Liver (tissue), 3 donors: ENCODE data around the gene CARD16.

Source experiments
- GABPA ChIP-seq, 2 donors: IDR thresholded peaks in 1 of 2; conservative IDR thresholded peaks in 1 of 2; 2 replicates each; pipeline ENCODE4 v1.6.1; 2016; ENCODE audit warnings: antibody characterized with exemption in 2 of 2, mild to moderate bottlenecking in 1 of 2, moderate library complexity in 1 of 2
- NR2F2 ChIP-seq: IDR thresholded peaks from 2 replicates; pipeline ENCODE4 v1.6.1; 2016; ENCODE audit warnings: antibody characterized with exemption
- SP1 ChIP-seq: IDR thresholded peaks from 2 replicates; pipeline ENCODE4 v1.6.1; 2018; ENCODE audit warnings: antibody characterized with exemption, mild to moderate bottlenecking
- TAF1 ChIP-seq: conservative IDR thresholded peaks from 2 replicates; pipeline ENCODE4 v1.6.1; 2016; ENCODE audit warnings: antibody characterized with exemption, mild to moderate bottlenecking
- YY1 ChIP-seq: IDR thresholded peaks from 2 replicates; pipeline ENCODE4 v1.6.1; 2016; ENCODE audit warnings: antibody characterized with exemption, mild to moderate bottlenecking
- TF ChIP-seq, protein P1 (sequence below): fragments of 150-350 bp; IDR thresholded peaks from 2 replicates; pipeline ENCODE4 v1.5.1; 2017; ENCODE audit warnings: improper control_type of control experiment, low read depth, low read length; ENCODE audit not compliant: missing input control
- TF ChIP-seq, protein P2 (sequence below): IDR thresholded peaks from 2 replicates; pipeline ENCODE4 v1.6.1; 2016; ENCODE audit warnings: antibody characterized with exemption
- TF ChIP-seq, protein P3 (sequence below): IDR thresholded peaks from 2 replicates; pipeline ENCODE4 v1.6.1; 2016; ENCODE audit warnings: antibody characterized with exemption
- TF ChIP-seq, protein P4 (sequence below): IDR thresholded peaks from 2 replicates; pipeline ENCODE4 v1.6.1; 2016; ENCODE audit warnings: antibody characterized with exemption
- donor health status: healthy.
- donor health status: healthy.

DNA sequence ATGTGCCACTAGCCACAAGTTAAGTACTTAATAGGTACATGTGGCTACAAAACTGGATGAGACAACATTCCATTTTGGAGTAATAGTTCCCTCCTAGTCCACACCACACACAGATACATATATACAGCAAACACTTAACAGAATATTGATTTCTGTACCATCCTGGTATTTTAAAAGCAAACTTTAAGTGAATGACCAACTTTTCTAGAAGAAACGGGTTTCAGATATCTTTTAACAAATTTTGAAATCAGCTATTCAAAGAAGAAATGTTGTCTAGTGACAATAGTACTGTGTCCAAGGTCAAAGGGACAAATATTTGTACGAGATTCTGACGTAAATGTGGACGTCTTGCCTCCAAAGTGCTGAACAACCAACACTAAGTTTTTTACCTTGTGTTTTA lies 12.3 kb upstream of the CARD16 start:
- TF ChIP-seq, protein P1, sequence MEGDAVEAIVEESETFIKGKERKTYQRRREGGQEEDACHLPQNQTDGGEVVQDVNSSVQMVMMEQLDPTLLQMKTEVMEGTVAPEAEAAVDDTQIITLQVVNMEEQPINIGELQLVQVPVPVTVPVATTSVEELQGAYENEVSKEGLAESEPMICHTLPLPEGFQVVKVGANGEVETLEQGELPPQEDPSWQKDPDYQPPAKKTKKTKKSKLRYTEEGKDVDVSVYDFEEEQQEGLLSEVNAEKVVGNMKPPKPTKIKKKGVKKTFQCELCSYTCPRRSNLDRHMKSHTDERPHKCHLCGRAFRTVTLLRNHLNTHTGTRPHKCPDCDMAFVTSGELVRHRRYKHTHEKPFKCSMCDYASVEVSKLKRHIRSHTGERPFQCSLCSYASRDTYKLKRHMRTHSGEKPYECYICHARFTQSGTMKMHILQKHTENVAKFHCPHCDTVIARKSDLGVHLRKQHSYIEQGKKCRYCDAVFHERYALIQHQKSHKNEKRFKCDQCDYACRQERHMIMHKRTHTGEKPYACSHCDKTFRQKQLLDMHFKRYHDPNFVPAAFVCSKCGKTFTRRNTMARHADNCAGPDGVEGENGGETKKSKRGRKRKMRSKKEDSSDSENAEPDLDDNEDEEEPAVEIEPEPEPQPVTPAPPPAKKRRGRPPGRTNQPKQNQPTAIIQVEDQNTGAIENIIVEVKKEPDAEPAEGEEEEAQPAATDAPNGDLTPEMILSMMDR, result no peak
- TF ChIP-seq GABPA (IDR thresholded peaks at IDR 0.05 in 1 of 2, conservative IDR thresholded peaks at IDR 0.05 in 1 of 2) (no peak), SP1 (no peak), YY1 (no peak), TAF1 (no peak), NR2F2 (no peak)
- TF ChIP-seq, protein P2, sequence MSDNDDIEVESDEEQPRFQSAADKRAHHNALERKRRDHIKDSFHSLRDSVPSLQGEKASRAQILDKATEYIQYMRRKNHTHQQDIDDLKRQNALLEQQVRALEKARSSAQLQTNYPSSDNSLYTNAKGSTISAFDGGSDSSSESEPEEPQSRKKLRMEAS, result no peak
- TF ChIP-seq, protein P3, sequence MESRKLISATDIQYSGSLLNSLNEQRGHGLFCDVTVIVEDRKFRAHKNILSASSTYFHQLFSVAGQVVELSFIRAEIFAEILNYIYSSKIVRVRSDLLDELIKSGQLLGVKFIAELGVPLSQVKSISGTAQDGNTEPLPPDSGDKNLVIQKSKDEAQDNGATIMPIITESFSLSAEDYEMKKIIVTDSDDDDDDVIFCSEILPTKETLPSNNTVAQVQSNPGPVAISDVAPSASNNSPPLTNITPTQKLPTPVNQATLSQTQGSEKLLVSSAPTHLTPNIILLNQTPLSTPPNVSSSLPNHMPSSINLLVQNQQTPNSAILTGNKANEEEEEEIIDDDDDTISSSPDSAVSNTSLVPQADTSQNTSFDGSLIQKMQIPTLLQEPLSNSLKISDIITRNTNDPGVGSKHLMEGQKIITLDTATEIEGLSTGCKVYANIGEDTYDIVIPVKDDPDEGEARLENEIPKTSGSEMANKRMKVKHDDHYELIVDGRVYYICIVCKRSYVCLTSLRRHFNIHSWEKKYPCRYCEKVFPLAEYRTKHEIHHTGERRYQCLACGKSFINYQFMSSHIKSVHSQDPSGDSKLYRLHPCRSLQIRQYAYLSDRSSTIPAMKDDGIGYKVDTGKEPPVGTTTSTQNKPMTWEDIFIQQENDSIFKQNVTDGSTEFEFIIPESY, result no peak
- TF ChIP-seq, protein P4, sequence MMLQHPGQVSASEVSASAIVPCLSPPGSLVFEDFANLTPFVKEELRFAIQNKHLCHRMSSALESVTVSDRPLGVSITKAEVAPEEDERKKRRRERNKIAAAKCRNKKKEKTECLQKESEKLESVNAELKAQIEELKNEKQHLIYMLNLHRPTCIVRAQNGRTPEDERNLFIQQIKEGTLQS, result no peak
